ENCODE measurements around the gene HTRA2. TPM values are rescaled to one million over a fixed set of nuclear protein-coding genes. Genes with fewer than 3 reads are reported as not detected.

Gene HTRA2
- total and polyA plus RNA-seq, 4 donors: 13.3 to 81.8 (median 18.5) TPM

GRCh38 chr2:74527741-74528140, 2.0 kb upstream of the HTRA2 start:
- Histone ChIP-seq H3K27me3 (ENCODE audit: control insufficient read depth in 4 of 4, insufficient read depth in 4 of 4, low read length in 3 of 4) (no peaks in the 10 kb centered on the region), H3K4me1 (ENCODE audit: control insufficient read depth in 4 of 4, insufficient read depth in 4 of 4, low read length in 3 of 4) (peaks cover 8 to 26% (median 19%) of the 10 kb centered on the region in 4 donors), H3K4me3 (ENCODE audit: low read depth in 1 of 3, low read length in 3 of 3) (no peak overlapping the region), H3K36me3 (ENCODE audit: control insufficient read depth in 4 of 4, insufficient read depth in 3 of 4, low read depth in 1 of 4, low read length in 3 of 4) (peaks cover 9 to 20% (median 17%) of the 10 kb centered on the region in 4 donors), H3K9me3 (ENCODE audit: control insufficient read depth in 4 of 4, low read length in 3 of 4) (no peaks in the 10 kb centered on the region), H3K9ac (ENCODE audit: low read depth in 1 of 2, low read length in 2 of 2) (no peak overlapping the region), H3K27ac (ENCODE audit: low read depth in 1 of 2, low read length in 2 of 2) (no peak overlapping the region)
- DNase-seq (ENCODE audit: low spot score): no peak
- TF ChIP-seq, protein P1, sequence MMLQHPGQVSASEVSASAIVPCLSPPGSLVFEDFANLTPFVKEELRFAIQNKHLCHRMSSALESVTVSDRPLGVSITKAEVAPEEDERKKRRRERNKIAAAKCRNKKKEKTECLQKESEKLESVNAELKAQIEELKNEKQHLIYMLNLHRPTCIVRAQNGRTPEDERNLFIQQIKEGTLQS (IDR thresholded peaks at IDR 0.05): no peak
- TF ChIP-seq CTCF (IDR thresholded peaks at IDR 0.05; ENCODE audit: low read depth, low read length, missing input control): no peak
- no peak for TF ChIP-seq ZBTB33 (IDR thresholded peaks at IDR 0.05)
- no peak for TF ChIP-seq YY1 (IDR thresholded peaks at IDR 0.05)
- TF ChIP-seq REST (IDR thresholded peaks at IDR 0.05): no peak
- TF ChIP-seq JUND (IDR thresholded peaks at IDR 0.05): no peak
- no peak for TF ChIP-seq FOXA2 (IDR thresholded peaks at IDR 0.05)
- TF ChIP-seq GABPA (IDR thresholded peaks at IDR 0.05 in 1 of 2, conservative IDR thresholded peaks at IDR 0.05 in 1 of 2): no peak
- TF ChIP-seq, protein P2, sequence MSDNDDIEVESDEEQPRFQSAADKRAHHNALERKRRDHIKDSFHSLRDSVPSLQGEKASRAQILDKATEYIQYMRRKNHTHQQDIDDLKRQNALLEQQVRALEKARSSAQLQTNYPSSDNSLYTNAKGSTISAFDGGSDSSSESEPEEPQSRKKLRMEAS (IDR thresholded peaks at IDR 0.05): no peak
- no peak for TF ChIP-seq SP1 (IDR thresholded peaks at IDR 0.05)
- no peak for TF ChIP-seq HNF4A (conservative IDR thresholded peaks at IDR 0.05)
- 96% methylated on average over 9 of the region's 9 CpGs for WGBS

GRCh38 chr2:74528600-74529356, 955 bp upstream of the HTRA2 start:
- Histone ChIP-seq H3K4me1 (ENCODE audit: control insufficient read depth in 4 of 4, insufficient read depth in 4 of 4, low read length in 3 of 4) (peaks cover 8 to 26% (median 19%) of the 10 kb centered on the region in 4 donors), H3K9ac (ENCODE audit: low read depth in 1 of 2, low read length in 2 of 2) (peak overlapping the region; percentile 74 to 86), H3K27ac (ENCODE audit: low read depth in 1 of 2, low read length in 2 of 2) (peak overlapping the region; percentile 80 to 85), H3K27me3 (ENCODE audit: control insufficient read depth in 4 of 4, insufficient read depth in 4 of 4, low read length in 3 of 4) (no peaks in the 10 kb centered on the region), H3K36me3 (ENCODE audit: control insufficient read depth in 4 of 4, insufficient read depth in 3 of 4, low read depth in 1 of 4, low read length in 3 of 4) (peaks cover 9 to 26% (median 17%) of the 10 kb centered on the region in 4 donors), H3K9me3 (ENCODE audit: control insufficient read depth in 4 of 4, low read length in 3 of 4) (no peaks in the 10 kb centered on the region), H3K4me3 (ENCODE audit: low read depth in 1 of 3, low read length in 3 of 3) (peak overlapping the region; percentile 67 to 100 (median 97))
- no peak for TF ChIP-seq SP1 (IDR thresholded peaks at IDR 0.05)
- peak; percentile 38 to 61 for TF ChIP-seq HNF4A (conservative IDR thresholded peaks at IDR 0.05)
- no peak for TF ChIP-seq TAF1 (conservative IDR thresholded peaks at IDR 0.05)
- TF ChIP-seq RAD21 (IDR thresholded peaks at IDR 0.05): no peak
- TF ChIP-seq CTCF (IDR thresholded peaks at IDR 0.05; ENCODE audit: low read depth, low read length, missing input control): no peak
- TF ChIP-seq JUND (IDR thresholded peaks at IDR 0.05): no peak
- TF ChIP-seq, protein P1 (IDR thresholded peaks at IDR 0.05): no peak
- no peak for DNase-seq (ENCODE audit: low spot score)
- WGBS: 16% methylated on average over 29 of the region's 29 CpGs

Data from liver (tissue), 9 donors.